SK-N-SH treated with all-trans-retinoic acid at 6 μM for 48 hours (cell line): Measurements from ENCODE around the gene ST3GAL6.

ENCODE experiments used
- ZFP30 ChIP-seq: fragments of 450-650 bp; formaldehyde crosslinking; IDR thresholded peaks from 2 replicates; pipeline ENCODE4 v1.5.0; 2022; ENCODE audit warnings: mild to moderate bottlenecking, moderate library complexity
- ZNF8 ChIP-seq: fragments of 450-650 bp; formaldehyde crosslinking; IDR thresholded peaks from 2 replicates; pipeline ENCODE4 v1.5.0; 2020; ENCODE audit warnings: mild to moderate bottlenecking, moderate library complexity

GRCh38 chr3:98721776-98722175 is 41.4 kb upstream of the ST3GAL6 start:
- TF ChIP-seq ZNF8 (CRISPR knock-in tag) = no peak
- no peak for TF ChIP-seq ZFP30 (CRISPR knock-in tag)
